ENCODE data around the gene ITLN2.
"Not testable (repeated sequence)": the region's sequence is repeated elsewhere in the genome, so short reads cannot be mapped to it uniquely, and the experiment has no call there.

Gene ITLN2

GRCh38 chr1:160953030-160953429 is 1.6 kb downstream of the ITLN2 start:
- DNase-seq (ENCODE audit: low read depth in 1 of 2, low spot score in 1 of 2): no peak

- no peak for DNase-seq (ENCODE audit: low read depth in 1 of 2, low spot score in 1 of 2)
These were observed 2.5 kb downstream of the ITLN2 start for GRCh38 chr1:160952129-160952510.

GRCh38 chr1:160951443-160952128 is 3.0 kb downstream of the ITLN2 start:
- peak; percentile 41 to 65 for DNase-seq (ENCODE audit: low read depth in 1 of 2, low spot score in 1 of 2)

- DNase-seq (ENCODE audit: low read depth in 1 of 2, low spot score in 1 of 2): no peak
These were observed 4.0 kb downstream of the ITLN2 start for GRCh38 chr1:160950657-160951056.

GRCh38 chr1:160949881-160950280 is 4.7 kb downstream of the ITLN2 start:
- DNase-seq (ENCODE audit: low read depth in 1 of 2, low spot score in 1 of 2): no peak

GRCh38 chr1:160949216-160949880 is 5.3 kb downstream of the ITLN2 start:
- DNase-seq (ENCODE audit: low read depth in 1 of 2, low spot score in 1 of 2): not testable (repeated sequence)

GRCh38 chr1:160947174-160947759 is 7.3 kb downstream of the ITLN2 start:
- DNase-seq (ENCODE audit: low read depth in 1 of 2, low spot score in 1 of 2): not testable (repeated sequence)

GRCh38 chr1:160945881-160946280 is 8.7 kb downstream of the ITLN2 start:
- not testable (repeated sequence) for DNase-seq (ENCODE audit: low read depth in 1 of 2, low spot score in 1 of 2)

- DNase-seq (ENCODE audit: low read depth in 1 of 2, low spot score in 1 of 2): no peak
These were observed 9.5 kb downstream of the ITLN2 start for GRCh38 chr1:160945079-160945478.

- no peak for DNase-seq (ENCODE audit: low read depth in 1 of 2, low spot score in 1 of 2)
These were observed 11.7 kb downstream of the ITLN2 start for GRCh38 chr1:160942926-160943325.

GRCh38 chr1:160936666-160937065 is 17.9 kb downstream of the ITLN2 start:
- not testable (repeated sequence) for DNase-seq (ENCODE audit: low read depth in 1 of 2, low spot score in 1 of 2)

GRCh38 chr1:160935527-160936258 is 18.9 kb downstream of the ITLN2 start:
- DNase-seq (ENCODE audit: low read depth in 1 of 2, low spot score in 1 of 2): no peak

GRCh38 chr1:160933305-160933704 is 21.3 kb downstream of the ITLN2 start:
- DNase-seq (ENCODE audit: low read depth in 1 of 2, low spot score in 1 of 2): not testable (repeated sequence)

- no peak for DNase-seq (ENCODE audit: low read depth in 1 of 2, low spot score in 1 of 2)
These were observed 28.9 kb downstream of the ITLN2 start for GRCh38 chr1:160925652-160926244.

- DNase-seq (ENCODE audit: low read depth in 1 of 2, low spot score in 1 of 2): no peak
These were observed 29.6 kb downstream of the ITLN2 start for GRCh38 chr1:160924791-160925651.

- no peak for DNase-seq (ENCODE audit: low read depth in 1 of 2, low spot score in 1 of 2)
These were observed 37.9 kb downstream of the ITLN2 start for GRCh38 chr1:160916666-160917065.

GRCh38 chr1:160913229-160913628 is 41.4 kb downstream of the ITLN2 start:
- DNase-seq (ENCODE audit: low read depth in 1 of 2, low spot score in 1 of 2): not testable (repeated sequence)

- DNase-seq (ENCODE audit: low read depth in 1 of 2, low spot score in 1 of 2): no peak
These were observed 42.7 kb downstream of the ITLN2 start for GRCh38 chr1:160911925-160912324.

- DNase-seq (ENCODE audit: low read depth in 1 of 2, low spot score in 1 of 2): no peak
These were observed 43.2 kb downstream of the ITLN2 start for GRCh38 chr1:160911441-160911840.

GRCh38 chr1:160910170-160910750 is 44.3 kb downstream of the ITLN2 start:
- DNase-seq (ENCODE audit: low read depth in 1 of 2, low spot score in 1 of 2): no peak
